HG02642 (cell line): ENCODE results near the gene IL27RA.

Source experiments
- ATAC-seq: cut with Tn5 transposase; IDR thresholded peaks from one replicate; pipeline ENCODE4 v1.9.1; 2021; ENCODE audit warnings: mild to moderate bottlenecking; ENCODE audit not compliant: unreplicated experiment, poor library complexity

Gene IL27RA

GRCh38 chr19:14031719-14032480, at the start of gene IL27RA:
TSS of gene IL27RA (plus strand) at chr19:14031762. CDS start at chr19:14031873, 111 bp downstream.
- ATAC-seq, result peak; percentile 65

- ATAC-seq, result no peak
Observed at GRCh38 chr19:13981988-13982501, 49.5 kb upstream of the IL27RA start.

DNA sequence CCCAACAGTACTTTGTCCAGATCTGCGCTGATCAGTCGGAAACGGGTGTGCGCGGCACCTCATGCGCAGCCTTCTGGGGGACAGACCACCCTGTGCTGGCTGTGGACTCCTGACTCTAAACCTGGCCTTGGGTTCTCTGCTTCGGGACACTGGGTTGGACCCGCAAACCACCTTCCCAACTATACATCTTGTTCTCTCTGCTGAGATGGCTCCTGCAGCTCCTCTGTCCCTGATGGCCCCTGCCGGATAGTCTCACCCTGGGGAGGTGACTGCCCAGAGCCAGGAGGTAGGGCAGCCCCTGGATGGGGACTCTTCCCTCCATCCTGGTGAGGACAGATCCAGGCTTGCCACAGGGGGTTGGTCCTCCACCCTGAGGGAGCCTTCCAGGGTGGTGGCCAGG, 48.8 kb upstream of the IL27RA start:
- no peak for ATAC-seq

- ATAC-seq, result no peak
Observed at GRCh38 chr19:13983213-13983889, 48.2 kb upstream of the IL27RA start.

GRCh38 chr19:13984186-13984585, 47.4 kb upstream of the IL27RA start:
- no peak for ATAC-seq

DNA sequence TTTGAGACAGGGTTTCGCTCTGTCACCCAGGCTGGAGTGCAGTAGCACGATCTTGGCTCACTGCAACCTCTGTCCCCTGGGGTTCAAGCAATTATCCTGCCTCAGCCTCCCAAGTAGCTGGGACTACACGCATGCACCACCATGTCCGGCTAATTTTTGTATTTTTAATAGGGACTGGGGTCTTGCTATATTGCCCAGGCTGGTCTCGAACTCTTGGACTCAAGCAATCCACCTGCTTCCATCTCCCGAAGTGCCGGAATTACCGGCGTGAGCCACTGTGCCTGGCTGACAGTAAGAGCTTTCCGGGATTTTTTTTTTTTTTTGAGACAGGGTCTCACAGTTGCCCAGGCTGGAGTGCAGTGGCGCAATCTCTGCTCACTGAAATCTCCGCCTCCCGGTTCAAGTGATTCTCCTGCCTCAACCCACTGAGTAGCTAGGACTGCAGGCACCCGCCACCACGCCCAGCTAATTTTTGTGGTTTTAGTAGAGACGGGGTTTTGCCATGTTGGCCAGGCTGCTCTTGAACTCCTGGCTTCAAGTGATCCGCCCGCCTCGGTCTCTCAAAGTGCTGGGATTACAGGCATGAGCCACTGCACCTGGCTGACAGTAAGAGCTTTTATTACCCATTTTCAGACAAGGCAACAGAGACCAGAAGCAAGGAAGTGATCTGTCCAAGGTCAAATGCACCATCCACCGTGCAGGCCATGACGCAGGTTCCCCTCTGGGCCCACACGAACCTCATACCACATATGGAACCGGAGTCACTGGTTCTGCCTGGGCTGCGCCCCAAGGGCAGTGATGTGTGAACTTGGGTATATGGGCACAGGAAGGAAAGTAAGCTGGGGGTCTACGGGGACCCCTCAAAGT, 46.5 kb upstream of the IL27RA start:
- ATAC-seq, result no peak

DNA sequence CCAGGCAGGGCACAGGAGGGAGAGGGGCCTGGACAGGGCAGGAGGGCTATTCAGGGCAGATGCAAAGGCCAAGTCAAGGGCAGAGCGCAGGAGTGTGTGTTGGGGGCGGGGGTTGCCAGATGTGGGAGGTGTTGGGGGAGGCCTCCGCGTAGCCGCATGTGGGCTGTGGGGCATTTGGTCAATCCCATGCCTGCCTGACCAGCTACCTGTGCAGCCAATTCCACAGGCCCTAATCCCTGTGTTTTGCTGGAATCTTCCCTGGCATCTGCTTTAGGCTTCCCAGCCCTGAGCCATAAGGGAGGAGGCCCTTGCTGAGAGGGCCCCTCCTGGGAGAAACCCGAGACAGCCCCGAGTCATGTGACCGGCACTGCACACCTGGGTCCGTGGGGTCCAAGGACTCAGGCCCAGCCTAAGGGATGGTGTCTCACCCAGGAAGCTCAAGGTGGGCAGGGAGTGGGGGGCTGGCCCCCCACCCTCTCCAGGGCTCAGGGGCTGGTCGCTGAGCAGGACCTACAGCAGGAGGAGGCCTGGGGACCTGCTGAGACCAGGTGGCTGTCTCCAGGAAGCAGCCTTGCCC, 45.7 kb upstream of the IL27RA start:
- peak; percentile 26 for ATAC-seq

DNA sequence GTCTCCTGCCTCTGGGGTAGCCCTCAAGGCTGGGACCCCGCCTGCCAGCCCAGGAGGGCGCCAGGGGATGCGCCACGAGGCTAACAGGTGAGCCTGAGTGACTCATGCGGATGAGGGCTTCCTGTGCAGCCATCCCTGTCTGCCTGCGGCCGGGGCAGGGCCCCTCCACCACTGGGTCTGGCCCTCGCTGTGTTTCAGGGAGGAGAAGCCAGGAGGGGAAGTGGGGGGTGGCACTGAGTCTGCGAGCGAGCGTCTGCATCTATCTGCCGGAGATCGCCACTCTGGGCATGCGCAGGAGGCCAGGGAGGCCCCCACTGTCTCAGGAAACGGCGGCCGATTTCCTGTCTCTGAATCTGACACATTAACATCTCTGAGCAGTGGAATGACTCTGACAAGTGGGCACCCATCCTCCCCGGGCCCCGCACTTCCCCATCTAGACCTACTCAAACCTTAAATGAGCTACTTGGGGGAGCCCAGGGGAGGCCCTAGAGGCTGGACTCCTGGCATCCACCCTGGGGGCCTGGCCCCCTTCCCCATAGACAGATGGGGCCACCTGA, 45.1 kb upstream of the IL27RA start:
- ATAC-seq, result peak; percentile 77

DNA sequence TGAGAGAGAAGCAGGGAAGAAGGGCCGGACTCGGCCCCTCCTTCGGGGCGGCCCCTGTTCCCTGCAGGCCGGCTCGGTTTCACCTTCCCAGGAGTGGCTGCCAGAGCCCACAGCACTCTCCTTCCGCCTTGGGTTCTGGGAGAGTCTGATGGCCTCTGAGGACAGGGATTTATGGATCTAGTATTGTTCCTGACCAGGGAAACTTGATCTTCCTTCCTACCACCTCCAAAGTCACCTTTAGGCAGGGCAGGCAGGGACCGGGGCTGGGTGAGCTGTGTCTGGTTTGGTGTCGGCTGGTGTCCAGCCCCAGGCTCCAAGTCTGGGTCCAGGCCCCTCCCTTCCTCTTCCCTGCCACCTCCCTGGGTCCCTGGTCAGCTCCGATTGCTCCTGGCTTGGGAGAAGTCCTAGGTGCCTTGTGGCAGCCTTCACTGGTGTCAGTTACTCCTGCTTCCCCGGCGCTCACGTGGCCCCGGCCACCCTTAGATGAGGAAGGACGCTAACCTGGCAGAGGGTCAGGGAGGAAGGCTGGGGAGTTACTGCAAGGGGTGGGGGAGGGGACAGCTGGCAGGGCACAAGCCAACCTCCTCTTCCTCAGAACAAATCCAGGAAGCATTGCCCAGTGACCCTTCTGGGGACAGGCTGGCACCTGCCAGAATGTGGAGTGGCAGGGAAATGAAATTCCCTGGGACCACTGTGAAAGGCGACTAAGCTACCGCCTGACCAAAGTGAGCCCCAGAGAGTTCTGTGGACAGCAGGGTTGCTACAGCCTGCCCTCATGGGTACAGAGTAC, 44.3 kb upstream of the IL27RA start:
- no peak for ATAC-seq

GRCh38 chr19:13989487-13989886, 42.1 kb upstream of the IL27RA start:
- ATAC-seq, result no peak

GRCh38 chr19:13990085-13990484, 41.5 kb upstream of the IL27RA start:
- ATAC-seq, result no peak

DNA sequence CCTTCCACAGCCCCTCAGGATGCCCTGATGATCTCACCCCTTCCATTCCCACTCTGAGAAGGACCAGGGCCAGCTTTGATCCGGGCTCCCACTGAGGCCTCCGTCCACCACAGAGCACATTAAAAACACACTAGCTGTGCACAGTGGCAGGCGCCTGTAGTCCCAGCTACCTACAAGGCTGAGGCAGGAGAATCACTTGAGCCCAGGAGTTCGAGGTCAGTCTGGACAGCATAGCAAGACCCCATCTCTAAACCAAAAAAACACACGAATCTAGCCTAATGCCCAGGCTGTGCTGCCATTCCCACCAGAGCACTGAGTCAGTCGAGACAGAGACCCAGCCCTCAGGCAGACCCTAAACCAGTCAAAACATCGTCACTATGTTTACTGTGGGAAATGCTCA, 39.5 kb upstream of the IL27RA start:
- ATAC-seq, result no peak

DNA sequence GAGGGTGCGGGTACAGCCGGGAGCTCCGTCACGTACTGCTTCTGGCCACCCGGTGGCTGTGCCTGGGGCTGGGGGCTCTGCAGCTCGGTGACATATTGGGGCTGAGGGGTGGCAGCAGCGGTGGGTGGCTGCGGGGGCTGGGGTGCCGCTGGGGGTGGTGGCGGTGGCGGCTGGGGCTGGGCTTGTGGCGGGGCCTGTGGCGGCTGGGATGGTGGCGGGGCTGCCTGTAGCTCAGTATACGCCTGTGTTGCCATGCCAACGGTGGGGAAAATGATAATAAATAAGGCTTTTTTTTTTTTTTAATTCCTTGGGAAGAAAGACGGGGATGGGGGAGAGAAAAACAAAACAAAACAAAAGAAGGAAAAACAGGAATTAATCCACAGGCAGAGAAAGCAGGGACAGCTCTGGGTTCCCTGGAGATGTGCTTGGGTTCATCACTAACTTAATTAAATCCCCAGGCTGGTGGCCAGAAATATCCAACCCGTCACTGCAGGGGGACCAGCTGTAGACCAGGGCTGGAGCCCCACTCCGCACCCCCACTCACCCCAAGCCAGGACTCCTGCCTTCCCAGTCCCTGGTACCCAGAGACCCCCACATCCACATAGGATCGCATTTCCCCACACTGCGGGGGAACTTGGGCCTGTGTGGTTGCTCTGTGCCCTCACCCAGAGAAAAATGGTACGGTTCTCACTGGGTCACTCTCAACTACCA, 37.8 kb upstream of the IL27RA start:
- no peak for ATAC-seq

- no peak for ATAC-seq
Observed at GRCh38 chr19:13995017-13995728, 36.4 kb upstream of the IL27RA start.

GRCh38 chr19:13995878-13996765, 35.4 kb upstream of the IL27RA start:
- no peak for ATAC-seq

DNA sequence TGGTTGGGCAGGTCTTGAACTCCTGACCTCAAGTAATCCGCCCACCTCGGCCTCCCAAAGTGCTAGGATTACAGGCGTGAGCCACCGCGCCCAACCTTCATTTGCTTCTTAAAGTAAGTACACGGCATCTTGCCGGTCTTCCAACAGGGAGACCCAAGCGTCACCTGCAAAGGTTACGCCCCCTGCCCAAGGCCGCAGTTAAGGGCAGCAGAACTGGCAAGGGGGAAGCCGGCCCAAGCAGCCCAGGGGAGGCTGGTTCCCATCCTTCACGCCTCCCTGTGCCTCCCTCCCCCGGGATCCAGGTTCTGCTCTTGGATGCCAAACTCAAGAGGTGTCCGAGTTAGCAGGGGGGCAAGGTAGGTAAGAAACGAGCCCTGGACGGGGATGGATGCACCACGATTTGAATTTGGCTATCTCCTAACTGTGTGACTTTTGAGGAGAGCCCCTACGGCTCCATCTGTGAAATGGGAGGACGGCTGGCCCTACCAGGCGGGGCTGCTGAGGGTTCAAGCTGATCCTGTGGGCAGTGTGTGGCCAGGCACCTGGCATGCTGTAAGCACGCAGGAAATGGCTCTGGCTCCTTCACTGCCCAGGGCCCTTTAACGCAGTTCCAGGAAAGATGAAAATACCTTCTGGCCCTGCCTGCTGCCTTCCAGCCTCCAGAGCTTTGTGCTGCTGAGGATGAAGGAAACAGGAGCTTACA, 34.5 kb upstream of the IL27RA start:
- ATAC-seq, result no peak

DNA sequence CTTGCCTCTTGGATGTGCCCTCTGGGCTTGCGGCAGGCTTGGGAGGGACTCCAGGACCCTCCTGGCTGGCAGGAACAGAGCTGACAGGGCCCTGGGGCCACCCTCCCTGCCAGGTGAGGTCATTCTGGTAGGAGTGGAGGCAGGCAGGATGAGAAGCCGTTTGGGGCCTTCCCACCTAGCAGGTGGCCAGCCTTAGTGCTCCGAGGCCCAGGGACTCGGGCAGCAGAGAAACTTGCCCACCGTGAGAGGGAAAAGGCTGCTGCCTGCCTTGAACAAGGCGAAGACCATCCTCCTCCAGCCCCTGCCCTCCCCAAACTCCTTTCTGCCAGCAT, 34.0 kb upstream of the IL27RA start:
- no peak for ATAC-seq
